ENCODE data around the gene IFIT1. TPM values are rescaled to one million over a fixed set of nuclear protein-coding genes. Genes with fewer than 3 reads are reported as not detected.
"Not testable (repeated sequence)": the region's sequence is repeated elsewhere in the genome, so short reads cannot be mapped to it uniquely, and the experiment has no call there.

Gene IFIT1
- total RNA-seq, 1 donor from 2014 or later = 42.4 TPM

GRCh38 chr10:89440226-89441009, 48.0 kb downstream of the IFIT1 start:
- DNase-seq = no peak

GRCh38 chr10:89442289-89442688, 49.9 kb downstream of the IFIT1 start:
- DNase-seq = no peak

GRCh38 chr10:89444819-89445218, 52.4 kb downstream of the IFIT1 start:
- not testable (repeated sequence) for DNase-seq

GRCh38 chr10:89450901-89451300, 58.5 kb downstream of the IFIT1 start:
- DNase-seq = no peak

- no peak for DNase-seq
These were observed 59.8 kb downstream of the IFIT1 start for GRCh38 chr10:89452193-89452592.

GRCh38 chr10:89454561-89455347, 62.3 kb downstream of the IFIT1 start:
- no peak for DNase-seq

Other genes starting within 250 kb of the IFIT1 start
- 0.21 TPM for gene CH25H, start 185.3 kb upstream of the IFIT1 start, total RNA-seq
- 32.7 TPM for gene LIPA, start 140.8 kb upstream of the IFIT1 start, total RNA-seq
- 9.5 TPM for gene IFIT2, start 90.6 kb upstream of the IFIT1 start, total RNA-seq
- 11.0 TPM for gene IFIT3, start 64.6 kb upstream of the IFIT1 start, total RNA-seq
- 0.92 TPM for gene IFIT1B, start 14.6 kb upstream of the IFIT1 start, total RNA-seq
- gene IFIT5, start 21.9 kb downstream of the IFIT1 start, total RNA-seq = 14.9 TPM
- 3.1 TPM for gene SLC16A12, start 143.0 kb downstream of the IFIT1 start, total RNA-seq